Stimulated activated CD4-positive, alpha-beta T cell treated with anti-CD3 and anti-CD28 coated beads, TNF-alpha, amount 100 ng/mL, for 24 hours (primary cell): ENCODE results near the gene OTOGL.
"Not testable (repeated sequence)": the region's sequence is repeated elsewhere in the genome, so short reads cannot be mapped to it uniquely, and the experiment has no call there.

Experiments
- DNase-seq, 3 experiments: peaks; one replicate each; pipeline ENCODE4 v3.0.0-alpha.2; 2020; ENCODE audit warnings: low read depth in 3 of 3

OTOGL gene

GRCh38 chr12:80226576-80226975 lies 127.2 kb downstream of the OTOGL start:
- DNase-seq = no peak

GRCh38 chr12:80227904-80228303 lies 128.6 kb downstream of the OTOGL start:
- DNase-seq = not testable (repeated sequence)

GRCh38 chr12:80230068-80230467 lies 130.7 kb downstream of the OTOGL start:
- DNase-seq = no peak

DNA sequence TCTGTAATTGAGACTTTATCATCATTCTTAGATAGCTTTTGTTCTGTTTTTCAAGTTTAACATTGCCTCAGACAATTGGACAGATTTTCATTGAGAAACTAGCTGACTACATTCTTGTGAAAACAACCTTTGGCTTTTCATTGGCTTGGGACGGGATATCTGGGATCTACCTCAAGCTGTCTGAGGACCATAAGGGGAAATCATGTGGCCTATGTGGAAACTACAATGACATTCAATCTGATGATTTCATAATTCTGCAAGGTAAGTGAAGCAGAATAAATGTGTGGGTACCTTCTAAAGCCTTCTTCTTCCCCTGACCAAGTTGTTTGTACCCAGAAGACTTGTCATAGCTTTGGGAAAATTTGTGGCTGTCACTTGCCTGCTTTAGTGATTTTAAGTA lies 133.5 kb downstream of the OTOGL start:
- no peak for DNase-seq

DNA sequence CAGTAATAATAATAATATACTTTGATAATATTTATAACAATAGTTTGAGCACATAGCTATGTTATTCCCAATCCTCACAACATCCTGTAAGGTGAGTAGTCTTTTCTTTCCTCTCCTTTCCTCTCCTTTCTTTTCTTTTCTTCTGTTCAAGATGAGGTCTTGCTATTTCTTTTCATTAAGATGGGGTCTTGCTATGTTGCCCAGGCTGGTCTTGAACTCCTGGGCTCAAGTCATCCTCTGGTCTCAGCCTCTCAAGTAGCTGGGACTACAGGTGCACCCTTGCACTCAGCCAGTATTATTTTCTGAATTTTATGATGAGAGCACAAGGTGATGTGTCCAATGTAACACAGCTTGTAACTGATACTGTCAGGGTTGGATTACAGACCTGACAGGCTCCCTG lies 134.6 kb downstream of the OTOGL start:
- DNase-seq = no peak

GRCh38 chr12:80234667-80235066 lies 135.3 kb downstream of the OTOGL start:
- no peak for DNase-seq

DNA sequence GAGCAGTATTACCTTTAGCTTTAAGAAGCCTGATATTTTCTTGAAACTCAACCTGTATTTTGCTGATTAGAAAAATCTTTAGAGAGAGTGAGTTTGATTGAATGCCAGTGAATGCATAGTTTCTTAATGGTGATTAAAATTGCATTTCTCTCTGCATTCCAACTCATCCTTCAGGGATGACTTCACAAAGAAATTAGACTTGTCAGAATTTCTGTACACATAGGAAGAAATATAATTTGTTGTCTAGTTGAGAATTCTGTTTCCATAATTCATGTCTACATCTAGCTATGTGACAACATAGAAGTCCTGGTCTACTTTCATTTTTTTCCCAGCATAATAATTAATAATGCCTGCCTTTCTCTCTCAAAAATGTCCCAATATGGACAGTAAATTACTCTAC lies 136.6 kb downstream of the OTOGL start:
- no peak for DNase-seq

- DNase-seq = no peak
Measured at GRCh38 chr12:80239867-80240266, 140.5 kb downstream of the OTOGL start.

- DNase-seq = no peak
Measured at GRCh38 chr12:80241576-80242273, 142.4 kb downstream of the OTOGL start.

DNA sequence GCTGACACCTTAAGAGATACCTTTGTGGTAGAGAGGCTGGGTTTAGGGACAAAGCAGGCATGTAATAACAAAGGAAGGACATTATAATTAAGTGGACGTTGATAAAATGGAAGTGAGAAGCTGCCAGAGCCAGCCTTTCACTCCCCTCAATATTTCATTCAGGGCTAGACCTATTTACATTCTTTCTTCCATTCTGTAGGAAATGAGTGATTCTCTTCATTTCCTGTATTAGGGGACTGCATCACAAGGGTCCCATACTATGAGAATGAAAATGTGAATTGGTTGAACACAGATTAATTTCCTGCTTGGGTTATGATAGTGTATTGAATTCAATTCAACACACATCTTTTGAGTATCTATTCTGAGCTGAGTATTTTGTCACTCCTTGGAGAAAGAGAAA lies 143.0 kb downstream of the OTOGL start:
- no peak for DNase-seq

DNA sequence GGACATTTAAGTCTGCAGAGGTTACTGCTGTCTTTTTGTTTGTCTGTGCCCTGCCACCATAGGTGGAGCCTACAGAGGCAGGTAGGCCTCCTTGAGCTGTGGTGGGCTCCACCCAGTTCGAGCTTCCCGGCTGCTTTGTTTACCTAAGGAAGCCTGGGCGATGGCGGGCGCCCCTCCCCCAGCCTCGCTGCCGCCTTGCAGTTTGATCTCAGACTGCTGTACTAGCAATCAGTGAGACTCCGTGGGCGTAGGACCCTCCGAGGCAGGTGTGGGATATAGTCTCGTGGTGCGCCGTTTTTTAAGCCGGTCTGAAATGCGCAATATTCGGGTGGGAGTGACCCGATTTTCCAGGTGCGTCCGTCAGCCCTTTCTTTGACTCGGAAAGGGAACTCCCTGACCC lies 150.2 kb downstream of the OTOGL start:
- not testable (repeated sequence) for DNase-seq

DNA sequence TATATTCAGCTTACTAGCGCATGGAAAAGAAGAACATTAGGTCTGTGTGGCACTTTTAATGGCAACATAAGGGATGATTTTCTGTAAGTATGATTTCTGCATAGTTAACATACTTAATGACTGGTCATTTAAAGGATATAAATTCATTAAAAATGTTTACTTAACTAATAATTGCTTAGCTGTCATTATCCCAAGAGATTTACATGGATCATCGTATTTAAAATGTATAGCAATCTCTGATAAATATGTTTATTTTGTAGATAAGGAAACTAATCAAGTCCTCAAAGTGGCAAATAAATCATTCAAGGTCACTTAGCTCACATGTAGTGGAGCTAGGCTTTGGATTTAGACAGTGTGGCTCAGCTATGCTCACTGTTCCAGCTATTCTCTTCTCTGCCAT lies 158.6 kb downstream of the OTOGL start:
- no peak for DNase-seq

- DNase-seq = no peak
Measured at GRCh38 chr12:80260269-80260668, 160.9 kb downstream of the OTOGL start.

DNA sequence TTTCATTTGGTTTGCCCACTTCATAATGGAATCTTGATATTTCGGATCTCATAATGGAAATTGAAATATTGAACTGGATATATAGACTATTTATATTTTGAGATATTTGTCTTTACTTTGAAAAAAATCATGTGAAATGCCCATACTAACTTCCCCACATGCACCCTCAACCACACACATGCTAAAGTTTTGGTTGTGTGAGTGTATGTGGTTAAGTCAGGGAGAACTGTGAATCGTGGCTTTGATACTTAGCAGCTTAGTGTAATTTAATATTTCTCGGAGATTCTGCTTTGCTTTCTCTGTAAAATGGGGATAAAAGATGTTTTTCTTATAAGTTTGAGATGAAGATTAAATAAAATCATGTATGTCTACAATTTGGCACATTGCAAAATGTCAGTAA lies 162.1 kb downstream of the OTOGL start:
- DNase-seq = no peak

- no peak for DNase-seq
Measured at GRCh38 chr12:80262346-80262745, 163.0 kb downstream of the OTOGL start.

DNA sequence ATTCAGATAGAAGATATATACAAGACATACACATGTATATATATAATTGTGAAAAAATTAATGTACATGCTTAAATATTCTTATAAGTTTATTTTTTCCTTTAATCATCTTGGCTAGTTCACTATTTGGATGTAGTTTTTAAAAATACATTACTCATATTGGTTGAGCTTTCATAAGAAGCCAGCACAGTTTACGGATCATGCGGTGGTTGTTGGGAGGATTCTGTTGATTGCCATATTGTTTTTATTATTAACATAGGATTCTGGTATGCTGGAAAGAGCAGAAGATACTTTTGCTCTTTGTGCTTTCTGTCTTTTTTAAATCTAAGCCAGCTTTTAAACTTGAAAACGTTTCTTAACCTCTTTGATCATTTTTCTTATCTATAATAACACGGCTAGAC lies 163.4 kb downstream of the OTOGL start:
- no peak for DNase-seq

GRCh38 chr12:80264386-80264785 lies 165.0 kb downstream of the OTOGL start:
- DNase-seq = no peak

DNA sequence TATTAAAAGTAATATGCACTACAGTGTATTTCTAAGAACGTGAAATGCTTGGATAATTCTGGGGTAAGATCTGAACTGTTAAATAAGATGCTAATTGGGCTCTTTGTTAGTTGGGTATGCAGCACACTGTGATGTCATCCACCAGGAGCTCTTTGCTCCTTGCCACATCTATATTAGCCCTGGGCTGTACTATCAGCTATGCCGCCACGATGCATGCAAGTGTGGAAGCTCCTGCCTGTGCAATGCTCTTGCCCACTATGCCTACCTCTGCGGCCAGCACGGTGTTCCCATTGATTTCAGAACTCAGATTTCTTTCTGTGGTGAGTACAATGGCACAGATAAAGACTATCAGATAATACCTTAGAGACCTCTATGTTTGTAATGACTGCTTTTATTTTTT lies 165.6 kb downstream of the OTOGL start:
- no peak for DNase-seq

- DNase-seq = no peak
Measured at GRCh38 chr12:80268924-80269749, 169.8 kb downstream of the OTOGL start.

DNA sequence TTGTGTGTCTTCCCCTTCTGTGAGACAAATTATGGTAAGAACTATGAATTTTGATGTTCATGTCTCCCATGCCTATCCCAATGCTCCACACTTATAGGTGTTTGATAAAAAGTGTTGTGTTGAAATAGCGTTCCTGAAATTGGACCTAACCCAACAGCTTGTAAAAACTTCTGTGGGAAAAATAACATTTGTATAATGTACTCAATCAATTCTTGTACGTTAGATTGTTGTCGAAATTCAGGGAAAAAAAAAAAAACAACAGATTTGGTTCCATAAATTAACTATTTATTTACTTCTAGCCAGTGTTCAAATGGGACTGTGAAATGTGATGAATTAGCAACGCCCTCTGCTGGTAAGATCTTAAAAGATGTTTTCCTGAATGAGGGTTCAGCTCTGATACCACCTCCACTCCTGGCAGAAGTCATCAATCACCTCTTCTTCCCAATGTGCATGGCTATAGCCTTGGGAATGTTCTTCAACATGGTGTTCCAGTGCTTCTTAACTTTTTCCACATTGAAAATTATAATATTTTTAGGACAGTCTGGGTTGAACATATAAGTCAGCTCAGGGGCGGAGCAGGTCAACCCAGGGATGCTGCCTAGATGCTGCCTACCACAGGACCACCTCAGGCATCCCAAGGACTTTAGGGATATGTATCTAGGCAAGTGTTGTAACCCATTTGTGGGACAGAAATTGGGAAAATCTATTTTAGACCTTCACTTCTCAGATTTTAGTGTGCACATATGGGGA lies 170.6 kb downstream of the OTOGL start:
- no peak for DNase-seq

DNA sequence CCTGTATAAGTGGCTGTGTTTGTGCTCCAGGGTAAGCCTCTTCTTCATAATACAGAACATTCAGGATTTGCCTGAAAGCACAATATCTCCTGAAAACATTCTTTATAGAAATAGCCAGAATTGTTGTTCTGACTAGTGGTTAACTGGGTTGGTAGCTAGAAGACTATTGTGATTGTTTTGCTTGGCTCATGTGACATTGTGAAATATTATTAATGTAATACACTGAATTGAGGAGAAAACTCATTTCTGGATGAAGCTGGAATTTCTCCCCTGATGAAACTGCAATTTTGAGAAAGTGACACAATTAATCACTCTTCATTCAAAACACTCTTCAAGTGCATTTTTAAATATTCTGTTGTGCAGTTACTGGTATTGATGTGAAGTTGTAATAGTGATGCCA lies 172.4 kb downstream of the OTOGL start:
- no peak for DNase-seq

- DNase-seq = no peak
Measured at GRCh38 chr12:80272387-80272915, 173.1 kb downstream of the OTOGL start.
